ENCODE data around the gene AARSD1. TPM values are rescaled to one million over a fixed set of nuclear protein-coding genes. Genes with fewer than 3 reads are reported as not detected.
"Not testable (repeated sequence)": the region's sequence is repeated elsewhere in the genome, so short reads cannot be mapped to it uniquely, and the experiment has no call there.

The AARSD1 gene
- total and polyA plus RNA-seq, 2 donors, result 34.2 to 42.5 TPM

- H3K4me1 ChIP-seq (ENCODE audit: control insufficient read depth in 2 of 2, insufficient read depth in 2 of 2, low read length in 2 of 2), result peaks cover 0 to 10% of the 10 kb centered on the region in 2 donors
- H3K27me3 ChIP-seq (ENCODE audit: control insufficient read depth in 2 of 2, insufficient read depth in 1 of 2, low read length in 1 of 2), result peaks cover 0 to under 1% of the 10 kb centered on the region in 2 donors
- no peaks in the 10 kb centered on the region for H3K9me3 ChIP-seq (ENCODE audit: control insufficient read depth in 2 of 2, insufficient read depth in 1 of 2, low read length in 1 of 2)
- H3K4me3 ChIP-seq (ENCODE audit: low read length in 2 of 2), result no peak overlapping the region
- H3K27ac ChIP-seq (ENCODE audit: low read depth in 1 of 2, low read length in 1 of 2), result peak overlapping the region in 1 of 2 donors; percentile 34
- WGBS, result 54% methylated on average over 9 of the region's 9 CpGs
- H3K36me3 ChIP-seq (ENCODE audit: control insufficient read depth in 2 of 2, insufficient read depth in 2 of 2, low read length in 1 of 2), result no peaks in the 10 kb centered on the region
- peak; percentile 11 to 71 (median 28) for DNase-seq (ENCODE audit: low read depth in 6 of 9, low spot score in 9 of 9)
These were observed 35.3 kb downstream of the AARSD1 start for GRCh38 chr17:42928714-42929496.

DNA sequence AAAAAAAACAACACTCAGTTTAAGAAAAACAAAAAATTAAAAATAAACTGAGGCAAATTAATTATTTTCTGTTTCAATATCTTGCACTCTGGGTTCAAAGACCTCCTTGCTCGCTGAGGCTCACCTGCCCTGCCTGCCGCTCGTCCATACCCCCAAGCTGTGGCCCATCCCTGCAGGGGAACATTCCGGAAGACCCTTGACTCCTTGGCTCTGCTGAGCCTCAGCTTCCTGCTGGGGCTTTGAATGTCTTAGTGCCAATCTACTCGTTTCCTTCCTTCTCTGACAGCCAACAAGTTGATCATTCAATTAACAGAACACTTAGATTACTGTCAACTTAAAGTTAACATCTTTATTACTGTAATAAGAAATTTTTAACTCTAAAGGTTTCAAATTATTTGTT is 39.4 kb downstream of the AARSD1 start:
- Histone ChIP-seq H3K27me3 (ENCODE audit: control insufficient read depth in 2 of 2, insufficient read depth in 1 of 2, low read length in 1 of 2) (no peaks in the 10 kb centered on the region), H3K36me3 (ENCODE audit: control insufficient read depth in 2 of 2, insufficient read depth in 2 of 2, low read length in 1 of 2) (no peaks in the 10 kb centered on the region), H3K27ac (ENCODE audit: low read depth in 1 of 2, low read length in 1 of 2) (no peak overlapping the region), H3K9me3 (ENCODE audit: control insufficient read depth in 2 of 2, insufficient read depth in 1 of 2, low read length in 1 of 2) (no peaks in the 10 kb centered on the region), H3K4me3 (ENCODE audit: low read length in 2 of 2) (no peak overlapping the region), H3K4me1 (ENCODE audit: control insufficient read depth in 2 of 2, insufficient read depth in 2 of 2, low read length in 2 of 2) (peaks cover 0 to 10% of the 10 kb centered on the region in 2 donors)
- 18% methylated on average over 5 of the region's 5 CpGs for WGBS
- DNase-seq (ENCODE audit: low read depth in 6 of 9, low spot score in 9 of 9), result peak in 1 of 9 donors; percentile 2

- H3K4me3 ChIP-seq (ENCODE audit: low read length in 2 of 2); H3K27ac ChIP-seq (ENCODE audit: low read depth in 1 of 2, low read length in 1 of 2); H3K4me1 ChIP-seq (ENCODE audit: control insufficient read depth in 2 of 2, insufficient read depth in 2 of 2, low read length in 2 of 2); DNase-seq (ENCODE audit: low read depth in 6 of 9, low spot score in 9 of 9); H3K27me3 ChIP-seq (ENCODE audit: control insufficient read depth in 2 of 2, insufficient read depth in 1 of 2, low read length in 1 of 2); H3K36me3 ChIP-seq (ENCODE audit: control insufficient read depth in 2 of 2, insufficient read depth in 2 of 2, low read length in 1 of 2); H3K9me3 ChIP-seq (ENCODE audit: control insufficient read depth in 2 of 2, insufficient read depth in 1 of 2, low read length in 1 of 2): not testable (repeated sequence)
- whole genome bisulfite sequencing, result 97% methylated on average over 7 of the region's 7 CpGs
These were observed 40.8 kb downstream of the AARSD1 start for GRCh38 chr17:42923472-42923871.

DNA sequence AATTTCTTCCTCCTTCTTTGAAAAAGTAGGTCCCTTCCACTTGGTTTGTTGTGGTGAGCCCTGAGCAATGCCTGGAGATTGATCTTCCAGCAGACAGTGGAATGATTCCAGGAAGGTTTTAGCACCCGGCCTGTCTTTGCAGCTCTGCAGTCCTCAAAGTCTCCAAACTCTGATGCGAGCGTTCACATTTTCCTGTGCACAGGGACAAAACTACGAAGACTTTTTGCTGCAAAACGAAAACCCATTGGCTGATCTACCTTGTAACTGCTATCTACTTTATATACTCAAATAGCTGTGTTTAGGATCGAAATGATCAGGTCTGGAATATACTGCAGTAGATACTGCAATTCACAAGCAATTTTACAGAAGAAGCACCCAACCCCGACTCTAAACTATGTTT is 42.0 kb downstream of the AARSD1 start:
- H3K9me3 ChIP-seq (ENCODE audit: control insufficient read depth in 2 of 2, insufficient read depth in 1 of 2, low read length in 1 of 2), result no peaks in the 10 kb centered on the region
- no peak overlapping the region for H3K4me3 ChIP-seq (ENCODE audit: low read length in 2 of 2)
- H3K36me3 ChIP-seq (ENCODE audit: control insufficient read depth in 2 of 2, insufficient read depth in 2 of 2, low read length in 1 of 2), result no peaks in the 10 kb centered on the region
- DNase-seq (ENCODE audit: low read depth in 6 of 9, low spot score in 9 of 9), result no peak
- 89% methylated on average over 7 of the region's 7 CpGs for WGBS
- H3K27ac ChIP-seq (ENCODE audit: low read depth in 1 of 2, low read length in 1 of 2), result no peak overlapping the region
- no peaks in the 10 kb centered on the region for H3K27me3 ChIP-seq (ENCODE audit: control insufficient read depth in 2 of 2, insufficient read depth in 1 of 2, low read length in 1 of 2)
- H3K4me1 ChIP-seq (ENCODE audit: control insufficient read depth in 2 of 2, insufficient read depth in 2 of 2, low read length in 2 of 2), result peaks cover 0 to 3% of the 10 kb centered on the region in 2 donors

GRCh38 chr17:42920922-42921321 is 43.3 kb downstream of the AARSD1 start:
- H3K27me3 ChIP-seq (ENCODE audit: control insufficient read depth in 2 of 2, insufficient read depth in 1 of 2, low read length in 1 of 2), result no peaks in the 10 kb centered on the region
- DNase-seq (ENCODE audit: low read depth in 6 of 9, low spot score in 9 of 9), result no peak
- no peaks in the 10 kb centered on the region for H3K9me3 ChIP-seq (ENCODE audit: control insufficient read depth in 2 of 2, insufficient read depth in 1 of 2, low read length in 1 of 2)
- no peak overlapping the region for H3K27ac ChIP-seq (ENCODE audit: low read depth in 1 of 2, low read length in 1 of 2)
- WGBS, result 28% methylated on average over 3 of the region's 3 CpGs
- H3K4me3 ChIP-seq (ENCODE audit: low read length in 2 of 2), result no peak overlapping the region
- H3K4me1 ChIP-seq (ENCODE audit: control insufficient read depth in 2 of 2, insufficient read depth in 2 of 2, low read length in 2 of 2), result peaks cover 0 to 3% of the 10 kb centered on the region in 2 donors
- H3K36me3 ChIP-seq (ENCODE audit: control insufficient read depth in 2 of 2, insufficient read depth in 2 of 2, low read length in 1 of 2), result no peaks in the 10 kb centered on the region

DNA sequence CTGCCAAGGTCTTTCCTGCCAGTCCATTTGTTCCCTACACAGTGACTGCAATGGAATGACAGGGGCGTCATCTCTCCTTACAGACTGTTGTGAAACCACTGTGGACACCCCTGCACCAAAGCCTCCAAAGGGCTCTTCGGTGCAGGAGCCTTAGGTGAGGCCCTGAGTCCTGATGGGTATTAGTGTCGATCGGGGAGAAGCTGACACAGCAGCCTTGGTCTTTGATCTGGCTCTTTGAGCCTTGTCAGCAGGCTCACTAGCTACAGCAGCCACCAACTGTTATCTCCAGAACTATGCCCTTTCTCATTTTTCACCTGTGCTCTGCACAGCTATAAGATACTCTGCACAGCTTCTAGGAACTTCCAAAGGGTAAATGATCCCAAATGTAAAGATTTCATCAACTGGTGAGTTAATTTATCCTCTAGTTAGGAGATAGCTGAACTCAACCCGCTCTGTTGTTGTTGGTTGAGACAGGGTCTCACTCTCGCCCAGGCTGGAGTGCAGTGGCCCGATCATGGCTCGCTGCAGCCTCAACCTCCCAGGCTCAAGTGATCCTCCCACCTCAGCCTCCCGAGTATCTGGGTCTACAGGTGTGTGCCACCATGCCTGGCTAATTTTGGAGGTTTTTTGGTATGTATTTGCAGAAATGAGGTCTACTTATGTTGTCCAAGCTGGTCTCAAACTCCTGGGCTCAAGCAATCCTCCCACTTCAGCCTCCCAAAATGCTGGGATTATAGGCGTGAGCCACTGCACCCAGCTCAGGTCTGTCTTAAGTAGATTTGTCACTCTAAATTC is 44.0 kb downstream of the AARSD1 start:
- Histone ChIP-seq H3K4me3 (ENCODE audit: low read length in 2 of 2) (no peak overlapping the region), H3K27ac (ENCODE audit: low read depth in 1 of 2, low read length in 1 of 2) (no peak overlapping the region), H3K36me3 (ENCODE audit: control insufficient read depth in 2 of 2, insufficient read depth in 2 of 2, low read length in 1 of 2) (no peaks in the 10 kb centered on the region), H3K4me1 (ENCODE audit: control insufficient read depth in 2 of 2, insufficient read depth in 2 of 2, low read length in 2 of 2) (peaks cover 0 to 3% of the 10 kb centered on the region in 2 donors), H3K27me3 (ENCODE audit: control insufficient read depth in 2 of 2, insufficient read depth in 1 of 2, low read length in 1 of 2) (no peaks in the 10 kb centered on the region), H3K9me3 (ENCODE audit: control insufficient read depth in 2 of 2, insufficient read depth in 1 of 2, low read length in 1 of 2) (no peaks in the 10 kb centered on the region)
- DNase-seq (ENCODE audit: low read depth in 6 of 9, low spot score in 9 of 9), result peak in 1 of 9 donors; percentile 4
- 95% methylated on average over 10 of the region's 10 CpGs for WGBS

- H3K27me3 ChIP-seq (ENCODE audit: control insufficient read depth in 2 of 2, insufficient read depth in 1 of 2, low read length in 1 of 2); H3K4me3 ChIP-seq (ENCODE audit: low read length in 2 of 2); H3K9me3 ChIP-seq (ENCODE audit: control insufficient read depth in 2 of 2, insufficient read depth in 1 of 2, low read length in 1 of 2); DNase-seq (ENCODE audit: low read depth in 6 of 9, low spot score in 9 of 9); H3K36me3 ChIP-seq (ENCODE audit: control insufficient read depth in 2 of 2, insufficient read depth in 2 of 2, low read length in 1 of 2); H3K4me1 ChIP-seq (ENCODE audit: control insufficient read depth in 2 of 2, insufficient read depth in 2 of 2, low read length in 2 of 2); H3K27ac ChIP-seq (ENCODE audit: low read depth in 1 of 2, low read length in 1 of 2): not testable (repeated sequence)
- 97% methylated on average over 10 of the region's 10 CpGs for WGBS
These were observed 44.7 kb downstream of the AARSD1 start for GRCh38 chr17:42919522-42920077.

GRCh38 chr17:42918902-42919521 is 45.2 kb downstream of the AARSD1 start:
- Histone ChIP-seq H3K27me3 (ENCODE audit: control insufficient read depth in 2 of 2, insufficient read depth in 1 of 2, low read length in 1 of 2) (no peaks in the 10 kb centered on the region), H3K4me1 (ENCODE audit: control insufficient read depth in 2 of 2, insufficient read depth in 2 of 2, low read length in 2 of 2) (no peaks in the 10 kb centered on the region), H3K9me3 (ENCODE audit: control insufficient read depth in 2 of 2, insufficient read depth in 1 of 2, low read length in 1 of 2) (no peaks in the 10 kb centered on the region), H3K4me3 (ENCODE audit: low read length in 2 of 2) (no peak overlapping the region), H3K27ac (ENCODE audit: low read depth in 1 of 2, low read length in 1 of 2) (no peak overlapping the region), H3K36me3 (ENCODE audit: control insufficient read depth in 2 of 2, insufficient read depth in 2 of 2, low read length in 1 of 2) (no peaks in the 10 kb centered on the region)
- no peak for DNase-seq (ENCODE audit: low read depth in 6 of 9, low spot score in 9 of 9)
- 92% methylated on average over 3 of the region's 3 CpGs for WGBS

DNA sequence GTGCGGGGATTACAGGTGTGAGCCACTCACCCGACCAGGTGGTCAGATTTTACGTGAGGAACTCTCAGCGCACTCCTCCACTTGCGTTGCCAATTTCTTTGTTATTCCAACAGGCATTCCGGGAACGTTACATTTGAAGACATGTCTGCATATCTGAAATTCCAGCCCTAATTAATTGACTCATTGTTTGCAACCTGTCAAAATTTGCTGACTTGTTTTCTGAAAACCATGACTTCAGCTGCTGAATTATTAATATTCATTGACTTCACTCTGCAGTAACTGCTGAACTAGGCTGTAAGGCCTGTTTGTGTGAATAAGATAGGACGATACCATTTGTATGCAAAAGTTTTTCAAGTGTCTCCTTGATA is 47.0 kb downstream of the AARSD1 start:
- Histone ChIP-seq H3K4me3 (ENCODE audit: low read length in 2 of 2) (no peak overlapping the region), H3K27ac (ENCODE audit: low read depth in 1 of 2, low read length in 1 of 2) (no peak overlapping the region), H3K9me3 (ENCODE audit: control insufficient read depth in 2 of 2, insufficient read depth in 1 of 2, low read length in 1 of 2) (no peaks in the 10 kb centered on the region), H3K4me1 (ENCODE audit: control insufficient read depth in 2 of 2, insufficient read depth in 2 of 2, low read length in 2 of 2) (no peaks in the 10 kb centered on the region), H3K27me3 (ENCODE audit: control insufficient read depth in 2 of 2, insufficient read depth in 1 of 2, low read length in 1 of 2) (no peaks in the 10 kb centered on the region), H3K36me3 (ENCODE audit: control insufficient read depth in 2 of 2, insufficient read depth in 2 of 2, low read length in 1 of 2) (no peaks in the 10 kb centered on the region)
- DNase-seq (ENCODE audit: low read depth in 6 of 9, low spot score in 9 of 9), result no peak
- WGBS, result 88% methylated on average over 8 of the region's 8 CpGs
